Smooth muscle cell (in vitro differentiated cells): ENCODE measurements around the gene INHBA. TPM values are rescaled to one million over a fixed set of nuclear protein-coding genes. Genes with fewer than 3 reads are reported as not detected.

Experiments used
- DNase-seq: peaks from one replicate; lab custom pipeline; 2025; ENCODE audit not compliant: unreplicated experiment; lab: John Stamatoyannopoulos, UW
- H2AFZ ChIP-seq: fragments of 200-600 bp; sonication (generic); 2 replicates; pipeline ENCODE4 v1.6.0; 2016; ENCODE audit warnings: antibody characterized with exemption, low read depth, mild to moderate bottlenecking
- H3F3A ChIP-seq: fragments of 200-600 bp; sonication (generic); 2 replicates; pipeline ENCODE4 v1.6.0; 2017; ENCODE audit warnings: antibody characterized with exemption, low read depth
- H3K27ac ChIP-seq: fragments of 200-600 bp; sonication (generic); 2 replicates; pipeline ENCODE4 v1.5.1; 2016; ENCODE audit warnings: low read depth, mild to moderate bottlenecking
- H3K27me3 ChIP-seq: fragments of 200-600 bp; sonication (generic); 2 replicates; pipeline ENCODE4 v1.6.1; 2016; ENCODE audit warnings: low read depth, mild to moderate bottlenecking
- H3K36me3 ChIP-seq: fragments of 200-600 bp; sonication (generic); 2 replicates; pipeline ENCODE4 v1.5.1; 2016; ENCODE audit warnings: low read depth
- H3K4me1 ChIP-seq: fragments of 200-600 bp; sonication (generic); 2 replicates; pipeline ENCODE4 v1.5.1; 2016; ENCODE audit warnings: low read depth
- H3K4me2 ChIP-seq: fragments of 200-600 bp; sonication (generic); 2 replicates; pipeline ENCODE4 v1.6.0; 2016; ENCODE audit warnings: mild to moderate bottlenecking
- H3K4me3 ChIP-seq: fragments of 200-600 bp; sonication (generic); 2 replicates; pipeline ENCODE4 v1.5.1; 2016; ENCODE audit warnings: mild to moderate bottlenecking
- H3K79me2 ChIP-seq: fragments of 200-600 bp; sonication (generic); 2 replicates; pipeline ENCODE4 v1.6.0; 2016; ENCODE audit warnings: low read depth, mild to moderate bottlenecking
- H3K9ac ChIP-seq: fragments of 200-600 bp; sonication (generic); 2 replicates; pipeline ENCODE4 v1.6.0; 2016; ENCODE audit warnings: low read depth
- H3K9me3 ChIP-seq: fragments of 200-600 bp; sonication (generic); replicated peaks from 2 replicates; pipeline ENCODE4 v1.5.1; 2016; ENCODE audit warnings: low read depth
- H4K20me1 ChIP-seq: fragments of 200-600 bp; sonication (generic); 2 replicates; pipeline ENCODE4 v1.6.0; 2016; ENCODE audit warnings: low read depth
- CTCF ChIP-seq: fragments of 200-600 bp; sonication (generic); IDR thresholded peaks from 2 replicates; pipeline ENCODE4 v1.5.1; 2017; ENCODE audit warnings: borderline replicate concordance, mild to moderate bottlenecking, antibody characterized with exemption; ENCODE audit not compliant: insufficient read depth, poor library complexity, severe bottlenecking
- WGBS: methylation state at CpG from one replicate; pipeline ENCODE4 v1.1.7; 2016; ENCODE audit warnings: low lambda C conversion rate; 5-methylcytosine and 5-hydroxymethylcytosine counted together
- polyA plus RNA-seq: library from polyadenylated mRNA; unstranded; fragments of >200 nt; fragmentation: Nextera tagmentation; extraction: Ambion mirVana; gene quantifications from 2 replicates; pipeline ENCODE4 v1.2.1, GENCODE V29; 2016
- total RNA-seq: library from RNA; depleted of rRNA; stranded (reverse); fragments of >200 nt; gene quantifications from 2 replicates; pipeline ENCODE4 v1.2.3, GENCODE V29; 2014

Gene INHBA
- total and polyA plus RNA-seq, 2 experiments from 2014 or later: 257 to 326 TPM

GRCh38 chr7:41705109-41705901 lies 2.4 kb upstream of the INHBA start:
- Histone ChIP-seq H3K36me3 (no peaks in the 10 kb centered on the region), H3K9ac (peak overlapping the region; percentile 30), H3K4me1 (peaks cover 12% of the 10 kb centered on the region), H3K4me2 (peak overlapping the region; percentile 90), H3K27me3 (no peaks in the 10 kb centered on the region), H2AFZ (peak overlapping the region; percentile 85), H3F3A (peaks cover 25% of the 10 kb centered on the region), H3K4me3 (peak overlapping the region; percentile 58), H3K79me2 (peaks cover 24% of the 10 kb centered on the region), H4K20me1 (peaks cover 21% of the 10 kb centered on the region), H3K9me3 (no peaks in the 10 kb centered on the region), H3K27ac (peak overlapping the region; percentile 72)
- 2% methylated on average over 42 of the region's 42 CpGs for WGBS
- TF ChIP-seq CTCF: peak; percentile 84
- DNase-seq: peak; percentile 49

GRCh38 chr7:41701068-41701941 lies 1.6 kb downstream of the INHBA start:
- H3K9me3 ChIP-seq: no peaks in the 10 kb centered on the region
- H2AFZ ChIP-seq: no peak overlapping the region
- peaks cover 12% of the 10 kb centered on the region for H3K4me1 ChIP-seq
- H4K20me1 ChIP-seq: peaks cover 54% of the 10 kb centered on the region
- peak overlapping the region; percentile 85 for H3K9ac ChIP-seq
- peak overlapping the region; percentile 94 for H3K27ac ChIP-seq
- peaks cover 33% of the 10 kb centered on the region for H3F3A ChIP-seq
- no peaks in the 10 kb centered on the region for H3K27me3 ChIP-seq
- no peak for DNase-seq
- 8% methylated on average over 13 of the region's 13 CpGs for WGBS
- peak overlapping the region; percentile 55 for H3K4me3 ChIP-seq
- H3K36me3 ChIP-seq: no peaks in the 10 kb centered on the region
- peak overlapping the region; percentile 89 for H3K4me2 ChIP-seq
- no peak for TF ChIP-seq CTCF
- H3K79me2 ChIP-seq: peaks cover 64% of the 10 kb centered on the region

GRCh38 chr7:41700044-41700471 lies 2.8 kb downstream of the INHBA start:
- Histone ChIP-seq H3K9me3 (no peaks in the 10 kb centered on the region), H3K4me1 (peaks cover 12% of the 10 kb centered on the region), H3K9ac (peak overlapping the region; percentile 85), H3K4me3 (peak overlapping the region; percentile 55), H3K4me2 (peak overlapping the region; percentile 89), H3K36me3 (no peaks in the 10 kb centered on the region), H3K27ac (peak overlapping the region; percentile 94), H3K79me2 (peaks cover 76% of the 10 kb centered on the region), H4K20me1 (peaks cover 66% of the 10 kb centered on the region), H2AFZ (no peak overlapping the region), H3K27me3 (no peaks in the 10 kb centered on the region), H3F3A (peaks cover 38% of the 10 kb centered on the region)
- no peak for DNase-seq
- TF ChIP-seq CTCF: no peak
- 5% methylated on average over 18 of the region's 18 CpGs for WGBS
